ENCODE results near the gene RBSN.

- TF ChIP-seq, protein P1, sequence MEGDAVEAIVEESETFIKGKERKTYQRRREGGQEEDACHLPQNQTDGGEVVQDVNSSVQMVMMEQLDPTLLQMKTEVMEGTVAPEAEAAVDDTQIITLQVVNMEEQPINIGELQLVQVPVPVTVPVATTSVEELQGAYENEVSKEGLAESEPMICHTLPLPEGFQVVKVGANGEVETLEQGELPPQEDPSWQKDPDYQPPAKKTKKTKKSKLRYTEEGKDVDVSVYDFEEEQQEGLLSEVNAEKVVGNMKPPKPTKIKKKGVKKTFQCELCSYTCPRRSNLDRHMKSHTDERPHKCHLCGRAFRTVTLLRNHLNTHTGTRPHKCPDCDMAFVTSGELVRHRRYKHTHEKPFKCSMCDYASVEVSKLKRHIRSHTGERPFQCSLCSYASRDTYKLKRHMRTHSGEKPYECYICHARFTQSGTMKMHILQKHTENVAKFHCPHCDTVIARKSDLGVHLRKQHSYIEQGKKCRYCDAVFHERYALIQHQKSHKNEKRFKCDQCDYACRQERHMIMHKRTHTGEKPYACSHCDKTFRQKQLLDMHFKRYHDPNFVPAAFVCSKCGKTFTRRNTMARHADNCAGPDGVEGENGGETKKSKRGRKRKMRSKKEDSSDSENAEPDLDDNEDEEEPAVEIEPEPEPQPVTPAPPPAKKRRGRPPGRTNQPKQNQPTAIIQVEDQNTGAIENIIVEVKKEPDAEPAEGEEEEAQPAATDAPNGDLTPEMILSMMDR (IDR thresholded peaks at IDR 0.05): no peak
- no peak for TF ChIP-seq EZH2 (IDR thresholded peaks at IDR 0.05; ENCODE audit: borderline replicate concordance, insufficient read depth, low read depth, low read length, poor library complexity, severe bottlenecking)
Measured at GRCh38 chr3:15069441-15069840, 29.5 kb downstream of the RBSN start.

All from B cell (primary cell).